GM23338 (cell line): ENCODE data around the gene ADPRHL1. TPM values are rescaled to one million over a fixed set of nuclear protein-coding genes. Genes with fewer than 3 reads are reported as not detected.

Experiments used
- ATAC-seq: fragments of 200-7000 bp; cut with Tn5 transposase; 3 replicates; pipeline ENCODE4 v1.9.1; 2020
- DNase-seq: peaks from one replicate; pipeline ENCODE4 v3.0.0-alpha.2; 2015; ENCODE audit warnings: low spot score
- H2AFZ ChIP-seq: fragments of 200-600 bp; sonication (generic); 2 replicates; pipeline ENCODE4 v1.8.0; 2016; ENCODE audit warnings: antibody characterized with exemption, mild to moderate bottlenecking, moderate library complexity
- H3F3A ChIP-seq: fragments of 200-600 bp; sonication (generic); replicated peaks from 2 replicates; pipeline ENCODE4 v1.8.0; 2017; ENCODE audit warnings: antibody characterized with exemption, mixed run types, low read depth
- H3K27ac ChIP-seq: fragments of 200-600 bp; sonication (generic); 2 replicates; pipeline ENCODE4 v1.6.1; 2016; ENCODE audit warnings: low read depth
- H3K27me3 ChIP-seq: fragments of 200-600 bp; sonication (generic); 2 replicates; pipeline ENCODE4 v1.8.0; 2016; ENCODE audit warnings: mild to moderate bottlenecking, mixed run types, moderate library complexity; ENCODE audit not compliant: insufficient read depth
- H3K36me3 ChIP-seq: fragments of 200-600 bp; sonication (generic); 2 replicates; pipeline ENCODE4 v1.8.0; 2016; ENCODE audit warnings: mild to moderate bottlenecking; ENCODE audit not compliant: insufficient read depth
- H3K4me1 ChIP-seq: fragments of 200-600 bp; sonication (generic); 2 replicates; pipeline ENCODE4 v1.8.0; 2016; ENCODE audit warnings: mild to moderate bottlenecking, moderate library complexity; ENCODE audit not compliant: insufficient read depth
- H3K4me2 ChIP-seq: fragments of 200-600 bp; sonication (generic); 2 replicates; pipeline ENCODE4 v1.7.1; 2017; ENCODE audit warnings: mixed run types
- H3K4me3 ChIP-seq: fragments of 200-600 bp; sonication (generic); 2 replicates; pipeline ENCODE4 v1.6.1; 2016; ENCODE audit warnings: mixed run types
- H3K79me2 ChIP-seq: fragments of 200-600 bp; sonication (generic); replicated peaks from 2 replicates; pipeline ENCODE4 v1.8.0; 2017; ENCODE audit warnings: mild to moderate bottlenecking; ENCODE audit not compliant: insufficient read depth
- H3K9me2 ChIP-seq: fragments of 200-600 bp; sonication (generic); 2 replicates; pipeline ENCODE4 v1.8.0; 2017; ENCODE audit not compliant: insufficient read depth
- H4K20me1 ChIP-seq: fragments of 200-600 bp; sonication (generic); replicated peaks from 2 replicates; pipeline ENCODE4 v1.8.0; 2017; ENCODE audit warnings: mild to moderate bottlenecking; ENCODE audit not compliant: insufficient read depth
- H3K27ac Mint-ChIP-seq: 2 replicates; pipeline ENCODE4 v1.8.0; 2020; ENCODE audit warnings: inconsistent platforms, mild to moderate bottlenecking, moderate library complexity, mixed read lengths
- H3K27me3 Mint-ChIP-seq: 3 replicates; pipeline ENCODE4 v1.8.0; 2022; ENCODE audit warnings: low read depth, mild to moderate bottlenecking, moderate library complexity, mixed read lengths, inconsistent platforms; ENCODE audit not compliant: insufficient read depth, poor library complexity
- H3K36me3 Mint-ChIP-seq: 3 replicates; pipeline ENCODE4 v1.8.0; 2021; ENCODE audit warnings: low read depth, mild to moderate bottlenecking, inconsistent platforms, moderate library complexity, mixed read lengths
- H3K4me1 Mint-ChIP-seq: 3 replicates; pipeline ENCODE4 v1.8.0; 2020; ENCODE audit warnings: mild to moderate bottlenecking, inconsistent platforms, mixed read lengths
- H3K4me3 Mint-ChIP-seq: 3 replicates; pipeline ENCODE4 v1.8.0; 2021; ENCODE audit warnings: moderate library complexity, mild to moderate bottlenecking, inconsistent platforms, mixed read lengths
- H3K9me3 Mint-ChIP-seq: 3 replicates; pipeline ENCODE4 v1.8.0; 2020; ENCODE audit warnings: moderate library complexity, mild to moderate bottlenecking, inconsistent platforms, mixed read lengths
- CREB1 ChIP-seq: fragments of 250-450 bp; sonication (Bioruptor Pico); IDR thresholded peaks from 2 replicates; pipeline ENCODE4 v1.5.0; 2020; ENCODE audit warnings: low read depth, mild to moderate bottlenecking, moderate library complexity
- CTCF ChIP-seq, 2 experiments: fragments of 200-600 bp in 1 of 2; sonication (generic) in 1 of 2; conservative IDR thresholded peaks; 2 replicates each; pipeline versions ENCODE4 v1.5.1 to v1.6.1; 2016 to 2017; ENCODE audit warnings: antibody characterized with exemption in 2 of 2, low read depth in 2 of 2, mild to moderate bottlenecking in 2 of 2, moderate library complexity in 1 of 2
- ZNF114 ChIP-seq: fragments of 250-450 bp; sonication (Bioruptor Pico); IDR thresholded peaks from 2 replicates; pipeline ENCODE4 v1.5.0; 2020; ENCODE audit warnings: mild to moderate bottlenecking, moderate library complexity
- ZNF331 ChIP-seq: fragments of 250-450 bp; sonication (Bioruptor Pico); IDR thresholded peaks from 2 replicates; pipeline ENCODE4 v1.5.0; 2020; ENCODE audit warnings: low read depth, mild to moderate bottlenecking, moderate library complexity
- ZNF462 ChIP-seq: fragments of 250-450 bp; sonication (Bioruptor Pico); IDR thresholded peaks from 2 replicates; pipeline ENCODE4 v1.5.0; 2020; ENCODE audit warnings: mild to moderate bottlenecking, moderate library complexity
- polyA plus RNA-seq: library from polyadenylated mRNA; unstranded; fragments of >200 nt; fragmentation: Nextera tagmentation; extraction: Ambion mirVana; gene quantifications from 2 replicates; pipeline ENCODE4 v1.2.1, GENCODE V29; 2016
- total RNA-seq: library from RNA; depleted of rRNA; stranded (reverse); fragments of >200 nt; shearing (Covaris generic); gene quantifications from 2 replicates; pipeline ENCODE4 v1.2.3, GENCODE V29; 2014
- TF ChIP-seq, protein P1 (sequence below): IDR thresholded peaks from one replicate; pipeline ENCODE4 v1.6.1; 2018; ENCODE audit warnings: antibody characterized with exemption; ENCODE audit not compliant: unreplicated experiment

The ADPRHL1 gene
- total and polyA plus RNA-seq, 2 experiments from 2014 or later: 0.80 to 1.0 TPM

- no peak overlapping the region for H2AFZ ChIP-seq
- no peaks in the 10 kb centered on the region for H3K27me3 ChIP-seq
- peaks cover 55% of the 10 kb centered on the region for H3K36me3 Mint-ChIP-seq
- no peak overlapping the region for H3K27ac ChIP-seq
- TF ChIP-seq ZNF462 (CRISPR knock-in tag) (no peak), ZNF331 (CRISPR knock-in tag) (no peak), CTCF (conservative IDR thresholded peaks at IDR 0.05; ENCODE audit: low read depth in 2 of 2) (no peak), ZNF114 (CRISPR knock-in tag) (no peak), CREB1 (CRISPR knock-in tag) (no peak)
- TF ChIP-seq, protein P1, sequence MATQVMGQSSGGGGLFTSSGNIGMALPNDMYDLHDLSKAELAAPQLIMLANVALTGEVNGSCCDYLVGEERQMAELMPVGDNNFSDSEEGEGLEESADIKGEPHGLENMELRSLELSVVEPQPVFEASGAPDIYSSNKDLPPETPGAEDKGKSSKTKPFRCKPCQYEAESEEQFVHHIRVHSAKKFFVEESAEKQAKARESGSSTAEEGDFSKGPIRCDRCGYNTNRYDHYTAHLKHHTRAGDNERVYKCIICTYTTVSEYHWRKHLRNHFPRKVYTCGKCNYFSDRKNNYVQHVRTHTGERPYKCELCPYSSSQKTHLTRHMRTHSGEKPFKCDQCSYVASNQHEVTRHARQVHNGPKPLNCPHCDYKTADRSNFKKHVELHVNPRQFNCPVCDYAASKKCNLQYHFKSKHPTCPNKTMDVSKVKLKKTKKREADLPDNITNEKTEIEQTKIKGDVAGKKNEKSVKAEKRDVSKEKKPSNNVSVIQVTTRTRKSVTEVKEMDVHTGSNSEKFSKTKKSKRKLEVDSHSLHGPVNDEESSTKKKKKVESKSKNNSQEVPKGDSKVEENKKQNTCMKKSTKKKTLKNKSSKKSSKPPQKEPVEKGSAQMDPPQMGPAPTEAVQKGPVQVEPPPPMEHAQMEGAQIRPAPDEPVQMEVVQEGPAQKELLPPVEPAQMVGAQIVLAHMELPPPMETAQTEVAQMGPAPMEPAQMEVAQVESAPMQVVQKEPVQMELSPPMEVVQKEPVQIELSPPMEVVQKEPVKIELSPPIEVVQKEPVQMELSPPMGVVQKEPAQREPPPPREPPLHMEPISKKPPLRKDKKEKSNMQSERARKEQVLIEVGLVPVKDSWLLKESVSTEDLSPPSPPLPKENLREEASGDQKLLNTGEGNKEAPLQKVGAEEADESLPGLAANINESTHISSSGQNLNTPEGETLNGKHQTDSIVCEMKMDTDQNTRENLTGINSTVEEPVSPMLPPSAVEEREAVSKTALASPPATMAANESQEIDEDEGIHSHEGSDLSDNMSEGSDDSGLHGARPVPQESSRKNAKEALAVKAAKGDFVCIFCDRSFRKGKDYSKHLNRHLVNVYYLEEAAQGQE: peak; percentile 28
- peaks cover 26% of the 10 kb centered on the region for H3K4me1 Mint-ChIP-seq
- H4K20me1 ChIP-seq: no peaks in the 10 kb centered on the region
- no peak overlapping the region for H3K4me2 ChIP-seq
- no peaks in the 10 kb centered on the region for H3K79me2 ChIP-seq
- no peak overlapping the region for H3K4me3 ChIP-seq
- peaks cover 20% of the 10 kb centered on the region for H3F3A ChIP-seq
- ATAC-seq (no peak), DNase-seq (no peak)
- H3K4me3 Mint-ChIP-seq: no peak overlapping the region
- peaks cover 20% of the 10 kb centered on the region for H3K4me1 ChIP-seq
- H3K9me3 Mint-ChIP-seq: peaks cover 67% of the 10 kb centered on the region
- H3K27me3 Mint-ChIP-seq: peaks cover 28% of the 10 kb centered on the region
- H3K27ac Mint-ChIP-seq: no peak overlapping the region; the same call in 1 of the 2 replicates
- H3K36me3 ChIP-seq: no peaks in the 10 kb centered on the region; the same call in 1 of the 2 replicates
- H3K9me2 ChIP-seq: peaks cover 9% of the 10 kb centered on the region
Observed at GRCh38 chr13:113378825-113379224, 74.5 kb downstream of the ADPRHL1 start.
